ENCODE results near the gene CTNND1. TPM values are rescaled to one million over a fixed set of nuclear protein-coding genes. Genes with fewer than 3 reads are reported as not detected.
"Not testable (repeated sequence)": the region's sequence is repeated elsewhere in the genome, so short reads cannot be mapped to it uniquely, and the experiment has no call there.

The CTNND1 gene, protein sequence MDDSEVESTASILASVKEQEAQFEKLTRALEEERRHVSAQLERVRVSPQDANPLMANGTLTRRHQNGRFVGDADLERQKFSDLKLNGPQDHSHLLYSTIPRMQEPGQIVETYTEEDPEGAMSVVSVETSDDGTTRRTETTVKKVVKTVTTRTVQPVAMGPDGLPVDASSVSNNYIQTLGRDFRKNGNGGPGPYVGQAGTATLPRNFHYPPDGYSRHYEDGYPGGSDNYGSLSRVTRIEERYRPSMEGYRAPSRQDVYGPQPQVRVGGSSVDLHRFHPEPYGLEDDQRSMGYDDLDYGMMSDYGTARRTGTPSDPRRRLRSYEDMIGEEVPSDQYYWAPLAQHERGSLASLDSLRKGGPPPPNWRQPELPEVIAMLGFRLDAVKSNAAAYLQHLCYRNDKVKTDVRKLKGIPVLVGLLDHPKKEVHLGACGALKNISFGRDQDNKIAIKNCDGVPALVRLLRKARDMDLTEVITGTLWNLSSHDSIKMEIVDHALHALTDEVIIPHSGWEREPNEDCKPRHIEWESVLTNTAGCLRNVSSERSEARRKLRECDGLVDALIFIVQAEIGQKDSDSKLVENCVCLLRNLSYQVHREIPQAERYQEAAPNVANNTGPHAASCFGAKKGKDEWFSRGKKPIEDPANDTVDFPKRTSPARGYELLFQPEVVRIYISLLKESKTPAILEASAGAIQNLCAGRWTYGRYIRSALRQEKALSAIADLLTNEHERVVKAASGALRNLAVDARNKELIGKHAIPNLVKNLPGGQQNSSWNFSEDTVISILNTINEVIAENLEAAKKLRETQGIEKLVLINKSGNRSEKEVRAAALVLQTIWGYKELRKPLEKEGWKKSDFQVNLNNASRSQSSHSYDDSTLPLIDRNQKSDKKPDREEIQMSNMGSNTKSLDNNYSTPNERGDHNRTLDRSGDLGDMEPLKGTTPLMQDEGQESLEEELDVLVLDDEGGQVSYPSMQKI
- 100 to 1,000 TPM in 1 of 4 donors, 10 to 100 TPM in 3; 66.0 to 102 (median 86.9) TPM for total RNA-seq
- polyA plus RNA-seq: 100 to 1,000 TPM in 1 of 3 donors, 10 to 100 TPM in 2; 84.7 to 132 (median 99.9) TPM

DNA sequence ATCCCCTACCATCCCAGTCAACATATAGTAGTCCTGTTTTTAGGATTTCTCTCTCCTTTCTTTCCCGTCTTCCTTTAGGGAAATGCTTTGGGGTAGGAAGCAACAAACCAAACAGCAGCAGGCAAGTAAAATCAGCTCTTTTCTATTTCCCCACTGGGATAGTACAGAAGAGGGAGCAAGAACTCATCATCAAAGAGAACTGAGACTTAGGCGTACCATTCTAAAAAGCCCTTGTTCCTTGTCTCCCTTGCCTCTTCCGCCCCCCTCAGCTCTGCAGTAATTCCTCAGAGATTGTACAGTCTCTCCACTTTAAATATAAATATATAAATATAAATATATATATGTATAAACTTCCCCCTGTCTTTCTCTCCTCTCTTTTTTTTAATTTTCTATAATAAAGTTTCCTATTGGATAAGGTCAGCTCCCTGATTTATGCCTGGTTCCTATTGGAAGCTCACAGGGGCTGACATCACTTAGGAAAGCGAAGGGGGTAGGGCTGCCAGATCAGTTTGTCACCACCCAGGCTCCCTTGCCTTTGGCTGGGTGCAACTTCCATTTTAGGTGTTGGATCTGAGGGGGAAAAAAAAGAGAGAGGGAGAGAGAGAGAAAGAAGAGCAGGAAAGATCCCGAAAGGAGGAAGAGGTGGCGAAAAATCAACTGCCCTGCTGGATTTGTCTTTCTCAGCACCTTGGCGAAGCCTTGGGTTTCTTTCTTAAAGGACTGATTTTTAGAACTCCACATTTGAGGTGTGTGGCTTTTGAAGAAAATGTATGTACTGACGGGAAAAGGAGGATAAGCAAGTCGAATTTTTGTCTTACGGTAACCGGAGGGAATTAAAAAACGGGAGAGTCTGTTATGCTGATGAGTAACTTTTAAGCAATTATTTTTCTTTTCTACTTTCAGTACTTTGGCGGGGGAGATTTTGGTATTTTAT, at the start of gene CTNND1:
TSS of gene CTNND1 (plus strand) at position 502 of the 934 bp plus-strand sequence. CDS start 29,677 bp downstream, outside the sequence.
- peak; percentile 97 for DNase-seq
- TF ChIP-seq, protein P1, sequence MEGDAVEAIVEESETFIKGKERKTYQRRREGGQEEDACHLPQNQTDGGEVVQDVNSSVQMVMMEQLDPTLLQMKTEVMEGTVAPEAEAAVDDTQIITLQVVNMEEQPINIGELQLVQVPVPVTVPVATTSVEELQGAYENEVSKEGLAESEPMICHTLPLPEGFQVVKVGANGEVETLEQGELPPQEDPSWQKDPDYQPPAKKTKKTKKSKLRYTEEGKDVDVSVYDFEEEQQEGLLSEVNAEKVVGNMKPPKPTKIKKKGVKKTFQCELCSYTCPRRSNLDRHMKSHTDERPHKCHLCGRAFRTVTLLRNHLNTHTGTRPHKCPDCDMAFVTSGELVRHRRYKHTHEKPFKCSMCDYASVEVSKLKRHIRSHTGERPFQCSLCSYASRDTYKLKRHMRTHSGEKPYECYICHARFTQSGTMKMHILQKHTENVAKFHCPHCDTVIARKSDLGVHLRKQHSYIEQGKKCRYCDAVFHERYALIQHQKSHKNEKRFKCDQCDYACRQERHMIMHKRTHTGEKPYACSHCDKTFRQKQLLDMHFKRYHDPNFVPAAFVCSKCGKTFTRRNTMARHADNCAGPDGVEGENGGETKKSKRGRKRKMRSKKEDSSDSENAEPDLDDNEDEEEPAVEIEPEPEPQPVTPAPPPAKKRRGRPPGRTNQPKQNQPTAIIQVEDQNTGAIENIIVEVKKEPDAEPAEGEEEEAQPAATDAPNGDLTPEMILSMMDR (IDR thresholded peaks at IDR 0.05): no peak
- TF ChIP-seq EP300 (IDR thresholded peaks at IDR 0.05) (peak in 2 of 4 donors; percentile 13 to 28), POLR2AphosphoS5 (IDR thresholded peaks at IDR 0.05) (peak; percentile 89 to 96 (median 93)), POLR2A (IDR thresholded peaks at IDR 0.05) (peak; percentile 82 to 94)
- Histone ChIP-seq H3K4me1 (peaks cover 0 to 29% (median 28%) of the 10 kb centered on the region in 4 donors), H3K36me3 (no peaks in the 10 kb centered on the region), H3K27me3 (no peaks in the 10 kb centered on the region), H3K27ac (peak within 1 kb of the TSS; percentile 87 to 94 (median 90)), H3K9me3 (no peaks in the 10 kb centered on the region), H3K4me3 (peak within 1 kb of the TSS; percentile 58 to 63 (median 60))
- 4 to 13% methylated on average over 13 of the region's 13 CpGs for WGBS, 2 donors
- intact Hi-C loops (cut with DNase I): loop anchor here (2.0 to 5.0 kb wide), 4 partner anchors 17 to 94 kb away; partner anchors contain the start of genes MED19, TMX2 and ZDHHC5

DNA sequence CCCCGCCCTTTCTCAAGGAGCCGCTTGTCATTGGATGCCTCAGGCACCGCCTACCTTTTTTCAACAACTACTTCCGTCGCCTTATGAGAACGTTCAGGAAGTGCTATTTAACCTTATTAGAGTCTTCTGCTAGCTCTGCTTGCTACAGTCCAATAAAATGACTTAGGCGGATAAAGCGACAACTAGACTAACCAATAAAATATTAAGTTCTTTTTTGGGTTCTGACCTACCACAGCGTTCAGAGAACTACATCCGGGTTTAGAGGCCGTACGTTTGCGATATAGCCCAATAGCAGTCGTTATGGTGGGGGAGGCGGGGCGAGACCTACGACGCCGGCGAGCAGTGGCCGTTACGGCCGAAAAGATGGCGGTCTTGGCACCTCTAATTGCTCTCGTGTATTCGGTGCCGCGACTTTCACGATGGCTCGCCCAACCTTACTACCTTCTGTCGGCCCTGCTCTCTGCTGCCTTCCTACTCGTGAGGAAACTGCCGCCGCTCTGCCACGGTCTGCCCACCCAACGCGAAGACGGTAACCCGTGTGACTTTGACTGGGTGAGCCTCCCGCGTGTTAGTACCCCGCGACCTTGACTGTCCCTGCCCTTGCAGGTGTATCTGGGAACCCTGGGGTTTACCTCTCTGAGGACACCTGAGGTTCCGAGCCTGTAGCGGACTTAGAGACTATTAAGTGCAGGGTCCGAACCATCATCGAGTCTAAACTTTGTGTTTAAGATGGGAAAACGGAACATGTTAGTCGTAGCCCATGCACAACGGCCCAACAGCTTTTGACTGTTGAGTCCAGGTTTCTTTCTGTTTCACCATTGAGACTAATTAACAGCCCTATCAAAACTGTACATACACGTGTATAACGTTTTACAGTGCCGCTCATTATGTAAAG, 49.1 kb upstream of the CTNND1 start, which contains the start of gene TMX2:
TSS of gene TMX2 (plus strand) at position 338 of the 895 bp plus-strand sequence. CDS start at position 364, 26 bp downstream.
- no peaks in the 10 kb centered on the region for H3K27me3 ChIP-seq
- DNase-seq: peak; percentile 97
- intact Hi-C loops (cut with DNase I): loop anchor here (2.0 to 5.0 kb wide), 3 partner anchors 28 to 50 kb away; partner anchors contain the start of genes CTNND1, SELENOH and ZDHHC5
- H3K36me3 ChIP-seq: peaks cover 0 to 5% (median 0%) of the 10 kb centered on the region in 4 donors
- 0% methylated on average over 53 of the region's 53 CpGs for WGBS, 2 donors
- peak; percentile 23 to 34 for TF ChIP-seq POLR2A (IDR thresholded peaks at IDR 0.05)
- TF ChIP-seq EP300 (IDR thresholded peaks at IDR 0.05): no peak
- TF ChIP-seq, protein P1 (IDR thresholded peaks at IDR 0.05): no peak
- TF ChIP-seq POLR2AphosphoS5 (IDR thresholded peaks at IDR 0.05): peak; percentile 56 to 86 (median 70)
- peak within 1 kb of the TSS; percentile 96 to 98 (median 96) for H3K4me3 ChIP-seq
- H3K9me3 ChIP-seq: no peaks in the 10 kb centered on the region
- peak within 1 kb of the TSS; percentile 89 to 97 (median 92) for H3K27ac ChIP-seq
- H3K4me1 ChIP-seq: peaks cover 0 to 42% (median 36%) of the 10 kb centered on the region in 4 donors

DNA sequence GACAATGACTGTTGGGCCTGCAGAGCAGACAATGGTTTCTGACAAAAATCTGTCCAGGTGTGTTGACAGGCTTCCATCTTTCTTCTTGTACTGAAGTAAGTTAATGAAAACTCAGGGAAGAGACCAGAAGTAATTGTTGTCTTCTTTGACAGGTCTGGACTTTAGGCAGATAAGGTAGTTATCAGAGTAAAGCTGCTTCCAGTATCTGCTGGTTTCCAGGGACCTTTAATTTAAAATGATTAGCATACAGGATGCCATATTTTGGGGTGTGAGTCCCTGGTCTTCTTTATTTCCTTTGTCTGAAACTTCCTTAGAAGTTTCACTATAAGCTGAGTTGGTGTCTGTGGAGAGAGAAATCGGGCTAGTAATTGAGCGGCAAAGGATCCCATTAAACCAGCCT, 47.8 kb upstream of the CTNND1 start:
- H3K27me3 ChIP-seq: no peaks in the 10 kb centered on the region
- DNase-seq: no peak
- H3K36me3 ChIP-seq: peaks cover 0 to 8% (median 0%) of the 10 kb centered on the region in 4 donors
- 93 to 95% methylated on average over 2 of the region's 2 CpGs for WGBS, 2 donors
- intact Hi-C loops (cut with DNase I): loop anchor here (2.0 to 5.0 kb wide), 3 partner anchors 27 to 48 kb away; partner anchors contain the start of genes CTNND1, SELENOH and ZDHHC5
- no peaks in the 10 kb centered on the region for H3K9me3 ChIP-seq
- peak overlapping the region in 2 of 4 donors; percentile 96 to 98 for H3K4me3 ChIP-seq
- no peak overlapping the region for H3K27ac ChIP-seq
- peaks cover 0 to 42% (median 36%) of the 10 kb centered on the region in 4 donors for H3K4me1 ChIP-seq
- TF ChIP-seq, protein P1 (IDR thresholded peaks at IDR 0.05): no peak
- TF ChIP-seq EP300 (IDR thresholded peaks at IDR 0.05) (no peak), POLR2AphosphoS5 (IDR thresholded peaks at IDR 0.05) (no peak), POLR2A (IDR thresholded peaks at IDR 0.05) (no peak)

DNA sequence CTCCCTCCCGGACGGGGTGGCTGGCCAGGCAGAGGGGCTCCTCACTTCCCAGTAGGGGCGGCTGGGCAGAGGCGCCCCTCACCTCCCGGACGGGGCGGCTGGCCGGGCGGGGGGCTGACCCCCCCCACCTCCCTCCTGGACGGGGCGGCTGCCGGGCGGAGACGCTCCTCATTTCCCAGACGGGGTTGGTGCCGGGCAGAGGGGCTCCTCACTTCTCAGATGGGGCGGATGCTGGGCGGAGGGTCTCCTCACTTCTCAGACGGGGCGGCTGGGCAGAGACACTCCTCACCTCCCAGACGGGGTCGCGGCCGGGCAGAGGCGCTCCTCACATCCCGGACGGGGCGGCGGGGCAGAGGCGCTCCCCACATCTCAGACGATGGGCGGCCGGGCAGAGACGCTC, 44.9 kb upstream of the CTNND1 start:
- intact Hi-C loops (cut with DNase I); DNase-seq; H3K27me3 ChIP-seq; H3K4me3 ChIP-seq; H3K27ac ChIP-seq; H3K9me3 ChIP-seq: not testable (repeated sequence)
- H3K4me1 ChIP-seq: peaks cover 0 to 24% (median 23%) of the 10 kb centered on the region in 4 donors
- 96 to 97% methylated on average over 33 of the region's 34 CpGs for WGBS, 2 donors
- peaks cover 0 to 19% (median 0%) of the 10 kb centered on the region in 4 donors for H3K36me3 ChIP-seq

Data from sigmoid colon (tissue), 7 donors.